NOMO-1 treated with dmso at 0.1 percent for 144 hours (cell line): ENCODE results near the gene TMEM191B.
"Not testable (repeated sequence)": the region's sequence is repeated elsewhere in the genome, so short reads cannot be mapped to it uniquely, and the experiment has no call there.

Experiments
- DNase-seq: peaks from one replicate; lab custom pipeline; 2025; ENCODE audit not compliant: unreplicated experiment; lab: John Stamatoyannopoulos, UW

The TMEM191B gene

DNA sequence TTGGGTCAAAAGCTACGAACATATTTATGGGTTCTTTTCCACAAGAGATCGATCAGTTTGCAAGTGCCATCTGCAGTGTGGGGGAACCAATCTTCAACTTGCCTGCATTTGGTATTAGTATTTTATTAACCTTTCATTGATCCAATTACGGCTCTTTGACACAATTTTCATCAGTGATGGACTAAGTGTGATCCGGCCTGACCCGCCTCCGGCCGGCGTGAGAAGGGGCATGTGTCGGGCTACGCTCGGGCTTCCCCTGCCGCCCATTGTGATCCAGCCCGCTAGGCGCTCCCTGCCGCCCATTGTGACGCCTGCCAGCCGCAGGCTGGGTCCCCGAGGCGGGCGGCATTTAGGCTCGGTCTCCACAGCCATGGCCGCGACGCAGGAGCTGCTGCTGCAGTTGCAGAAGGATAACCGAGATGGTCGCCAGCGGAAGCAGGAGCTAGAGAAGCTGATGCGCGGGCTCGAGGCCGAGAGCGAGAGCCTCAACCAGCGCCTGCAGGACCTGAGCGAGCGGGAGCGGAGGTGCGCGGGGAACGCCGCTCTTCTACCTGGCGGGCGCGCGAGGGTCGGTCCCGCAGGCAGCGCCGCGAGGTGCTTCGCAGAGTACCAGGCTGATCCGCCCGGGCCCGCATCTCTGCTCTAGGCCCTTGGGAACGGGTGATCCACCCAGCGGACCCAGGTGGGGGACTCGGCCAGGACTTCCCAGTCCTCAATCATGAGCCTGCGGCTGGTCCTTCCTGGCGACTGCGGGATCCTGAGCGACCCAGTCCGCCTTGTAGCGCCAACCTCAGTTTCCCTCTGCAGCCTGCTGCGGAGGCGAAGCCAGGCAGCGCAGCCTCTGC is at the start of gene TMEM191B:
TSS of gene TMEM191B (plus strand) at position 51 of the 845 bp plus-strand sequence. CDS start at position 230, 179 bp downstream.
- DNase-seq = not testable (repeated sequence)

DNA sequence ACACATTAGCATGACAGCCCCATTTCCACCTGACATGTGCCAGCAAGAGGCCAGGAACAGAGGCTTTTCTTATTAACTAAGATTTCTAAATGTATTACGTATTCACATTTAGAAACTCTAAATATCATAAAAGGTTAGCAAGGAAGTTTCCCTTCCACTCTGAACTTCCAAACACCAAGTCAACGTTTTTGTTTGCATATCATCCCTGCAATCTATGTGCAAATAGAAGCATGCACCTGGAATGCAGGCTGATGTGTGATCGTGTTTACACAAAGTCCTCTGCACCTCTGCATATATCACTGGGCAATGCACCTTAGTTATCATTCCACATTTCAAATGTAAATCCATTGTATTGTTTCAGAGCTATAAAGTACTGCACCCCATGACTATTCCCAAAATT is 31.4 kb upstream of the TMEM191B start:
- DNase-seq = not testable (repeated sequence)

DNA sequence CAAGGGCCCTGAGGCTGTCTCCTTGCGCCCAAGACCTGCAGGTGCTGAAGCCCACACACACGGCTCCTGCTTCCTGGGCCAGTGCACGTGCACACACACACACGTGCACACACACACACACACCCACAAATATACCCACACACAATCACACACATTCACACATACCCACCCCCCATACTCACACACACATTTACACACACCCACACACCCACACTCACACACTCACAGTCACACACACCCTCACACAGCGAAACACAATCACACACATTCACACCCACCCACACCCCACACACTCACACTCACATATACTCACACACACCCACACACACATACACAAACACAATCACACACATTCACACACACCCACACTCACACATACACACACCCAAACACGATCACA is 16.3 kb upstream of the TMEM191B start:
- not testable (repeated sequence) for DNase-seq

DNA sequence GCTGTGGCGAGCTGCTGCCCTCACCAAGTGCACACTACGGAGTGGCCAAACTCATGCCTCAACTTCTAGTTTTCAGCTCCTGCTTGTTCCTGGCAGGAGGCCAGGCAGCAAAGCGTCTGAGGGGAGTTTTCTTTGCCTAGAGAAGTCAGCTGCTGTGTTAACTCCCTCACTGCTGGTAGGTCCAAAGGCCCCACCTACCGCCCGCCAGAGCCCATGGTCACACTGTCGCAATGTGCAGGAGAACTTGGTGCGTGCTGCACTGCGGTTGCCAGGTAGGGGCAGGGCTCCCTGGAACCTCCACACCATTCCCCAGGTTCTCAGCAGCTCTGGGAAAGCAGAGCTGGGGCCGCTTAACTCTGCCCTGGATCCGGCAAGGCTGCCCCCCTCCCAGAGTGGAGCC is 15.2 kb upstream of the TMEM191B start:
- not testable (repeated sequence) for DNase-seq

DNA sequence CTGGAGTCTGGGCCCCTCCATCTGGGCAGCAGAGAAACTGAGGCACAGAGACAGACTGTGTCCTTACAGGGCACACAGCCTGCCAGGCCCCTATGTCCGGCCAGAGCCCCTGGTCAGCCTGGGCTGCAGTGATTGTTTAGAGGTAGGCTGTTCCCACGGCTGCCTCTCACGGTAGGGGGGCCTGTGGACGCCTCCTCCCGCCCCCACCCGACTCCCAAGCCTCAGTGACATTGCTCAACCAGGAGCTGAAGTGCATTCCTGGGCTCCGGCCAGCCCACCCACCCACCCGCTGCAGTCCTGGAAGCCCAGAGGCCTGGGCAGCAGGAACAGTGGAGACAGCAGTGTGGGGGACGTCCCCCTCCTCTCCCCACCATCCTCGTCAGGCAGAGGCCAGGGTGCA is 14.1 kb upstream of the TMEM191B start:
- DNase-seq = not testable (repeated sequence)

DNA sequence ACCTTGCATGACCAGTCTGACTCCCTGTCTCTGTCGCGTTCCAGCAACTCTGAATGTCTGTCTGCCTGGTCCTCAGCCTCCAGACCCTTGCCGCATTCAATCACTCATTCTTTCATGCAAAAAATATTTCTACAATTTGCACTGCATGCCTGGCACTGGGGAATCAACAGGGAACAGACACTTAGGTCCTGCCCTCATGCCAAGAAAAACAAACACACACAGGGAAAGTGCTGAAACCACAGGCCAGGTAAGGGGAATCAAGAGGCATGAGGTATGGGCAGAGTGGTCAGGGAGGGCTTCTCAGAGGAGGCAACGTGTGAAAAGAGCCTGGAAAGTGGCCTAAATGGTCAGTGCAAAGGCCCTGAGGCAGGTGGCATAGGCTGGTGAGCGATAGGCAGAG is 9.5 kb upstream of the TMEM191B start, which contains the start of gene GGTLC3:
TSS of gene GGTLC3 (minus strand) at position 101 of the 400 bp plus-strand sequence. CDS start 264 bp downstream, outside the sequence.
- DNase-seq = not testable (repeated sequence)

DNA sequence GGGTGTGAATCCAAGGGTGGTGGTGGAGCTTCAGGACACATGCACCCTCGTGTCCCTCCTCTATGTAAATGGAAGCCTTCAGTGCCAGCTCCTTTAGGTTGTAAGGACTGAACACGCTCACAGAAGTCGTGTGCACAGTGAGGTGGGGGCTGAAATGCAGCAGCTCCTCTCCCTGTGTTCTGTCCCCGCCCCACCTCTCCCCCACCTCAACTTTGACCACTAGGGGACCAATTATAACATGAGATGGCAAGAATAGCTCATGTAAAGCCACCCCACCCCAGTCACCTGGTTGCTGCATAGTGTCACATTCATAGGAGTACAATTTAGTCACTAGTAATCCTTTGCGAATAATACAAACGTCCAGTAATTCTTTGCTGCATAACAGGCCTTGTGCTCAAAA is 4.8 kb upstream of the TMEM191B start:
- DNase-seq = not testable (repeated sequence)

DNA sequence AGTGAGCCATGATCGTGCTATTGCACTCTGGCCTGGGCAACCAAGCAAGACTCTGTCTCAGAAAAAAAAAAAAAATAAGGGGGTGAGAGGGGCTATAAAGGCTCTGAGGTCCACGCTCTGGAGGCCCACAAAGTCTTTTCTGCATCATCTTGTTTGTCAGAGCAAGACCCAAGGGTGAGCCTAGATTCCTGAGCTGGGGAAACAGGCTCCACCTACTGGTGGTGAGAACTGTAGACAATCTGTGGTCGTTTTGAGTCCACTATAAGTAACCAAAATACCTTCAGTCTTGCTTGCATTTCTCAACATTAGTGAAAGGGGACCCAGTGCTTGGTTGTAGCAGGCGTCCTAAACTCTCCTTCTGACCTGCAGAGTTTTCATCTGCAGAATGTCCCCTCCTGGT is 4.3 kb upstream of the TMEM191B start:
- not testable (repeated sequence) for DNase-seq

DNA sequence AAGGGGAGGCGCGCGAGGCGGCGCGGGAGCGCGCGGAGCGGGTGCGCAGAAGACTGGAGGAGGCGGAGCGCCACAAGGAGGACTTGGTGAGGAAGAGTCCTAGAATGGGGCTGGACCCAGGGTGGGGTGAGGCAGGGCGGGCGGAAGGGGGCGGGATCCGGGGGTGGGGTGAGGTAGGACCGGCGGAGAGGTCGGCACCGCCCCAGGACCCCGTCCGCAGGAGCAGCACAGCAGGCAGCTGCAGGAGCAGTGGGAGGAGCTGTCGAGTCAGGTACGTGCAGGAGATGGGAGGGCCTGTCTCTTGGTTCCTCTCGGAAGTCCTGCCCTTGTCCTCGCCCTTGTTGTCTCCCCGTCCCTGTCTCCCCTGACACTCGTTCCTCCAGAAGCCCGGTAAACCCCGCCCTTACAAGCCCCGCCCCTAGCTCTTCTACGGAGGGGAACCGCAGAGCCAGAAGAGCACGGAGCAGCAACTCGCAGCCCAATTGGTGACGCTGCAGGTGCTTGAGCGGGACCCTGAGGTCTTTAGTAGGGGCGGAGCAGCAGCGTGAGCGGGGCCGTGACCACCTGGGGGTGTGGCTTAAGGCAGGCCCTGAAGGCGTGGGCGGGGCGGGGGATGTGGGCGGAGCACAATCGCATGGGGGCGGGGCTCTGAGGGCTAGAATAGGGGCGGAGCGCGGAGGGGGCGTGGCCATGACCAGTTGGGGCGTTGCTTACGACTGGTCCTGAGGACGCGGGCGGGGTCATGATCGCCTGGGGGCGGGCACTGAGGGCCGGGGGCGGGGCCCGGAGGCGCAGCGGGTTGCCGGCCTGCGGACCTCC is 1.2 kb downstream of the TMEM191B start:
- not testable (repeated sequence) for DNase-seq

DNA sequence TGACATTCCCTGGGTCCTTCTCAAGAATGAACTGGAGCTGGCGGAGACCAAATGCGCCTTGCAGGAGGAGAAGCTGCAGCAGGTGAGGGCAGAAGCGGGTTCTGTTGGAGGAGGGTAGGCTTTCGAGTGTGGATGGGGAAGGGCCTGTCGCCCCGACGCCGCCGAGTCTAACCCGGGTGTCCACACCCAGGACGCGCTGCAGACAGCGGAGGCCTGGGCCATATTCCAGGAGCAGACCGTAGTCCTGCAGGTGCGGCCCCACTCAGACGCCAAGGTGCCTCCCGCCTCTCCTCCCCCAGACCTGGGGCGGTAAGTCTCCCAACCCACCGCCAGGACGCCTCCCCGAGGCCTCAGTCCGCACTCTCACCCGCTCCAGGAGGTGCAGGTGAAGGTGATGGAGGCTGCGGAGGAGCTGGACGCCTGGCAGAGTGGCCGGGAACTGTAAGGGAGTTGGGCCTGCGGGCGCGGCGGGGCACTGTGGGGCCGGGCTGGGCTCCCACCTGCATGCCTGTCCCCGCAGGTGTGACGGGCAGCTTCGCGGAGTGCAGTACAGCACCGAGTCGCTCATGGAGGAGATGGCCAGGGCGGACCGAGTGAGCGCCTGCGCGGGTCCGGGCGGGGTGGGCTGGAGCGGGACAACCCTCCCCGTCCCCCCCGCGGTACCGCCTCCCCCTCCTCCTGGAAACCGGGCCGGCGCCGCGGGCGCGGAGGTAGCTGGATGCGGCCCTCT is 2.0 kb downstream of the TMEM191B start:
- DNase-seq = not testable (repeated sequence)

DNA sequence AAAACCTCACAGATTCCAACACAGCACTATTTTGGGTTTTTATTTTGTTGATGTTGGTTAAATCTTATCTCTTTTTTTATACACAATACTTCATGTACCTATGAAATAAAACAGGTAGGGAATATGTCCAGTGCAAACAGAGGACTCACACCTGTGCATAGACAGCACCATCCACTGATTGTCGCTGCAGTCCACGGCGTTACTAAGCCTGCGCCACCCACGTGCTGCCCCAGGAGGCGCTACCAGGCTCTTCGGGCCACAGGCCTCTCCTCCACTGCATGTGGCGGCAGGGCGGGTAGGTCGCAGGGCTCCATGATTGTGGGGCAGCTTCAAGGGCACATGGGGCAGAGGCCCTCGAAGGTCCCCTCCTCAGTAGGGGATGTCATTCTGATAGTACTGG is 6.0 kb downstream of the TMEM191B start:
- DNase-seq = not testable (repeated sequence)

DNA sequence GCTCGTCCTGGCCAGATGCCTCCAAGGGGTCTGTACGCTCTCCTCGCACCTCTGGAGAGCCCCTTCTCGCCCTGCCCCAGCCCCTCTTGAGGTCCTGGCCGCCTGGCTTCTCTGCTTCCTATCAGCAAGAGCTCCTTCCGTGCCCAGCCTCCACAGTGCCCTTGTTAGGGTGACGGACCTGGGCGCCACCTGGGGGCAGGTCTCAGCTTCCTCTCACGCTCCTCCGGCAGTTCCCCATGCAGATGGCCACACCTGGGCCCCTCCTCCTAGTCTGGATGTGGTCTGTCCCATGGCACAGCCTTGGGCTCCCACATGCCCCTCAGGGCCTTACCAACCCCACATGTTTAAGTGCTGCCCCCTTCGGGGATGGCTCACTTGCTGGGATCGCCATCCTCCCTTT is 6.7 kb downstream of the TMEM191B start:
- DNase-seq = not testable (repeated sequence)

DNA sequence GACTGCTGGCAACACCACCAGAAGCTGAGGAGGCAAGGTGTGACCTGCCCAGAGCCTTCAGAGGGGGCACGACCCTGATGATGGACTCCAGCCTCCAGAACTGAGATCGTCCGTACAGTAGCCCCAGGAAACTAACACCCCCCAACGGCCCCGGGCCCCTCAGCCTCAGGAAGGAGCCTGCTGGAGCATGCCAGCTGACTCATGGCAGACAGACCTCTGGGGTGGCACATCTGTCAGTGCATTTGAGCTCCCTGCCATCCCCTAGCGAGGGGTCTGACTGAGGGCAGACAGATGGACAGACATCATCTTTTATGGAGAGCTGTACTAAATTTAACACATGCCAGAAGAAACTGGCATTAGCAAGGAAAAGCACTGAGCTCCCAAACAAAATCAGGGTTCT is 12.4 kb downstream of the TMEM191B start:
- not testable (repeated sequence) for DNase-seq

DNA sequence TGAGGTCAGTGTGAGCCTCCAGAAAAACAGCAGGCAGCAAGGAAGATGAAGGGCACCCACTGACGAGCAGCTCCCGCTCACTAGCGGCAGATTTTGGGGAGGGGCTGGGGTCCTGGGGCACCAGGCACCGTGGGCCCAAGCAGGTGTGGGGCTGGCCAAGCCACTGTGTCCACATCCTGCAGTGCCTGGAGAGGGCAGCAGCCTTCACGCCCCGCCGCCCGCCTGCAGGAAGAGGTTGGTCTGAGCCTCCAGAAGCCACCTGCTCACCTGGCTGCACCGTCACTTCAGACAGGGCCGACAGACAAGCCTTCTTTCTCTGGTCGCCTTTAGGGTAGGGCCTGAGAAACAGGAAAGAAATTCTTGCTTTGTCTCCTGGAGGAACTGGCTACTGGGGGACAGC is 15.8 kb downstream of the TMEM191B start:
- not testable (repeated sequence) for DNase-seq

DNA sequence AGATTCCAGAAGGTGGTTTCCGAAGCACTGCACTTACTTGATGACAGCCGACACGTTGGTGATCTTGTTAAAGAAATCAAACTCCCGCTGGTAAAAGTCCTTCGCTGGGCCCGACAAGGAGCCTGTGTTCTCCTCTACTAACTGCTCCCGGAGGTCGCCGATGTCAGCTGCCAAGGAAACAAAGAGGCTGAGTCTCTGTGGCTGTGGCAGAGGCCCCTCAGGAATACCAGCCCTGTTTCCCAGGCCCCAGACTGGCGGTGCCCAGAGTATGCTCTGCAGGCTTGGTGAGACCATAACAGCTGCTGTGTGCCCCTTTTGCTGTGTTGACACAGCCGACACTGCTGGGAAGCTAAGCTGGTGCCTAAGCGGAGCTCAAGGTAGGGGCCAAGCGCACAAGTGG is 17.0 kb downstream of the TMEM191B start:
- not testable (repeated sequence) for DNase-seq

DNA sequence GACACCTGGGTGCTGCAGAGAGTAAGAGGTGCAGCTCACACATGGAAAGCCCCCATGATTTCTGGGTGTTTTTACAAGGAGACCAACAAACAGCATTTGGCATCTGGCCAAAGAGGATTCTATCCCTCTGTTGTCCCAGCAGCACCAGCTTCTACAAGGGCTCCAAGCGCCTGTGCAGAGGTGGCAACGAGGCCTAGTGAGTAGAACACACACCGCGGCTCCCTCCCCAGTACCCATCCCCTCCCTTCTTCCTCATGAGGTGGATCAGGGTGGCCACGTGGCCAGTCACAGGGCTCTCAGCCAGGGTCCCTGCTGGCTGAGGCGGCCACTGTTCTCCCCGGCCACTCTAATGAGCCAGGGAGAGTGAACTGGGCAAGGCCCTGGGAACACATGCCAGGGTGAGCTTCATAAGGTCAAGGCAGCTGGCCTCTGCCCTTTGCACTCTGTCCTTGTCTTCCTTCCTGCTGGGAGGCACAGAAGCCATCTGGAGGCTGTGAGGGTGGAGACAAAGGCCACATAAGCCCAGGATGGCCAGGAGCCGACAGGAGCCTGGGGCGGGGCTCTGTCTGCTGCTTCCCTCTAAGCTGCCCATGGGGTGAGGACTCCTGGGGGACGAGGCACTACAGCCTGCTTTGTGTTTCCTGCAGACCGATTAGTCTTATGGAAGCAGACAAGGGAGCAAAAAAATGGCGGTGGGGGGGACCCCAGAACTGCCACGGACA is 22.0 kb downstream of the TMEM191B start:
- DNase-seq = not testable (repeated sequence)

DNA sequence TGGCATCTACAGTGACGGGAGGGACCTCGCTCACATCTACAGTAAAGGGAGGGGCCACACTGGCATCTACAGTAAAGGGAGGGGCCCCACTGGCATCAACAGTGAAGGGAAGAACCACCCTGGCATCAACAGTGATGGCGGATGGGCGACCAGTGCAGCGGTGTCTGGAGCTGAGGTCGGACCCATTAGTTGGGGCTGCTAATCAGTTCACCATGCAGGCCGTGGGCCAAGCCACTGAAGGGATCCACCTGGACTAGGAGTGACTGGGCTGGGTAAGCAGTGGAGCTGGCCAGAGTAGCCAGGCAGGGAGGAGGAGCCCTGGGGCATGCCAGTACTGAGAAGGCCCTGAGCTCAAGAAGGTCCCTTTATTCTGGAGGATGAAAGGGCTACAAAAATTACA is 23.4 kb downstream of the TMEM191B start:
- DNase-seq = not testable (repeated sequence)

DNA sequence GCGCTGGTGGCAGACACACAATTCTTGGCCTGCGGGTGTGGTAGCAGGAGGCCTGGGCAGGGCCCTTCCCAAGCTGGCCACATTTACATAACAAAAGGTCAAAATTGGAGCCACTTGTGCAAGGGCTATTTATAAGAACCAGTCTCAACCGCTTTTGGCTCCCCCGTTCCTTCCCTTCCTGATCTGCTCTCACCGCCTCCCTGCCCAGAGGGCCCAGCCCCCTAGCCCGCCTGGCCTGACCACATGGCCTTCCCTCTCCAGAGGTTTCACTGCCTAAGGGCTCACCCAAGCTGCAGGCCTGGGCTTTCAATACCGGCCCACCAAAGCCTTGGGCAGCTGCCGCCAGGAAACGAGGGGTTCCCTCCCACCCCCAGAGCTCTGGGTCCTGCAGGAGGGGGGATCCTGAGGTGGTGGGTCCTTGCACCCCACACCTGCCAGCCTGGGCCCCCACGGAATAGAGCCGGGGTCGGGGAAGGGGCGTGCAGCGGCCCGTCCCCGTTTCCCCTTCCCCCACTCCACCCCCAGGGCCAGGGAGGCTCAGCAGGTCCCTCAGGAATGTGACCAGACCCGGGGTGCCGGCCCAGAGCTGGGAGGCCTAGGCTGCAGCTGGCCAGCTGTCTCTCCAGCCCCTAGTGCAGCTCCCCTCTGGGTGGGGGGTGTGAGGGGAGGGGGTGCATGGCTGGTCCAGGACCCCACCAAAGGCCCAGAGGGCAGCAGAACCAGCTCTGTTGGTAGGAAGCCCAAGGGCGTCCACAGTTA is 25.4 kb downstream of the TMEM191B start:
- not testable (repeated sequence) for DNase-seq
